A673 (cell line): ENCODE measurements around the gene NXPE4. TPM values are rescaled to one million over a fixed set of nuclear protein-coding genes. Genes with fewer than 3 reads are reported as not detected.

ENCODE experiments used
- BruUV-seq: library from RNA; stranded (reverse); fragments of 400-500 nt; replicated peaks from 2 replicates; lab custom pipeline; 2021; lab: Mats Ljungman, UMichigan
- CTCF ChIA-PET: fragments of 300-600 bp; sonication (Branson Sonifier 250); formaldehyde crosslinking; loops from one replicate; lab custom pipeline; 2022; ENCODE audit warnings: antibody characterized with exemption; lab: Charles Lee
- POLR2A ChIA-PET: fragments of 300-600 bp; sonication (Branson Sonifier 250); formaldehyde crosslinking; loops from one replicate; lab custom pipeline; 2022; ENCODE audit warnings: antibody characterized with exemption; ENCODE audit not compliant: low non-redundant PET; lab: Charles Lee
- DNase-seq: peaks from one replicate; pipeline ENCODE4 v3.0.0-alpha.2; 2015; ENCODE audit warnings: low spot score
- H3K27ac ChIP-seq: fragments of 200-600 bp; sonication (generic); 2 replicates; pipeline ENCODE4 v1.5.1; 2016; ENCODE audit warnings: mixed run types, low read depth, mild to moderate bottlenecking, mixed read lengths, antibody characterized with exemption, low read length; ENCODE audit not compliant: poor library complexity, severe bottlenecking
- H3K27me3 ChIP-seq: fragments of 200-600 bp; sonication (generic); replicated peaks from 2 replicates; pipeline ENCODE4 v1.6.1; 2017; ENCODE audit warnings: mixed run types, low read depth, mild to moderate bottlenecking, mixed read lengths, antibody characterized with exemption, low read length; ENCODE audit not compliant: insufficient read depth, poor library complexity
- H3K36me3 ChIP-seq: fragments of 200-600 bp; sonication (generic); 2 replicates; pipeline ENCODE4 v1.6.1; 2016; ENCODE audit warnings: mixed run types, mild to moderate bottlenecking, mixed read lengths, antibody characterized with exemption, low read length; ENCODE audit not compliant: insufficient read depth, poor library complexity, severe bottlenecking
- H3K4me1 ChIP-seq: fragments of 200-600 bp; sonication (generic); 2 replicates; pipeline ENCODE4 v1.6.1; 2017; ENCODE audit warnings: mixed run types, mild to moderate bottlenecking, mixed read lengths, antibody characterized with exemption, low read length; ENCODE audit not compliant: insufficient read depth, poor library complexity, severe bottlenecking
- H3K4me3 ChIP-seq: fragments of 200-600 bp; sonication (generic); 2 replicates; pipeline ENCODE4 v1.5.1; 2016; ENCODE audit warnings: low read depth, mixed run types, mild to moderate bottlenecking, mixed read lengths, low read length; ENCODE audit not compliant: poor library complexity, severe bottlenecking
- H3K9me3 ChIP-seq: fragments of 200-600 bp; sonication (generic); 2 replicates; pipeline ENCODE4 v1.6.1; 2016; ENCODE audit warnings: mixed run types, low read depth, mild to moderate bottlenecking, mixed read lengths, antibody characterized with exemption, low read length; ENCODE audit not compliant: poor library complexity, severe bottlenecking
- CTCF ChIP-seq: fragments of 300-800, 200-600 bp; sonication (generic); conservative IDR thresholded peaks from 2 replicates; pipeline ENCODE4 v1.5.1; 2017; ENCODE audit warnings: low read depth, mild to moderate bottlenecking, antibody characterized with exemption, low read length, moderate library complexity, mixed read lengths
- EZH2 ChIP-seq: fragments of 200-600 bp; sonication (generic); IDR thresholded peaks from 2 replicates; pipeline ENCODE4 v1.6.1; 2017; ENCODE audit warnings: borderline replicate concordance, low read depth, mild to moderate bottlenecking, mixed read lengths, antibody characterized with exemption, low read length; ENCODE audit not compliant: poor library complexity, severe bottlenecking
- intact Hi-C: fragments of 100-400 bp; cut with micrococcal nuclease; formaldehyde crosslinking; loops from one replicate; pipeline ENCODE4 v1.10.0; 2022; ENCODE audit not compliant: unreplicated experiment
- total RNA-seq: library from RNA; stranded (reverse); gene quantifications from 2 replicates; pipeline ENCODE4 v1.2.3, GENCODE V29; 2021

NXPE4 gene
- total RNA-seq, 1 experiment from 2014 or later = not detected

GRCh38 chr11:114624455-114625207 is 29.0 kb upstream of the NXPE4 start:
- CTCF ChIA-PET = no interaction called here
- no peak for DNase-seq
- POLR2A ChIA-PET = no interaction called here
- H3K36me3 ChIP-seq = no peaks in the 10 kb centered on the region
- H3K4me1 ChIP-seq = no peaks in the 10 kb centered on the region
- intact Hi-C loops = no loop called here
- H3K27ac ChIP-seq = no peak overlapping the region
- peaks cover 20% of the 10 kb centered on the region for H3K9me3 ChIP-seq
- BruUV-seq = no TSS peak
- no peaks in the 10 kb centered on the region for H3K27me3 ChIP-seq
- TF ChIP-seq CTCF (no peak), EZH2 (no peak)
- H3K4me3 ChIP-seq = no peak overlapping the region

- ChIA-PET POLR2A (no interaction called here), CTCF (no interaction called here)
- Histone ChIP-seq H3K4me1 (no peaks in the 10 kb centered on the region), H3K27me3 (no peaks in the 10 kb centered on the region), H3K9me3 (peaks cover 20% of the 10 kb centered on the region), H3K27ac (no peak overlapping the region), H3K36me3 (no peaks in the 10 kb centered on the region), H3K4me3 (no peak overlapping the region)
- DNase-seq = no peak
- BruUV-seq = no TSS peak
- TF ChIP-seq CTCF (no peak), EZH2 (no peak)
- intact Hi-C loops = no loop called here
Measured at GRCh38 chr11:114623720-114624119, 28.1 kb upstream of the NXPE4 start.

- ChIA-PET CTCF (no interaction called here), POLR2A (no interaction called here)
- Histone ChIP-seq H3K27ac (no peak overlapping the region), H3K9me3 (peaks cover 20% of the 10 kb centered on the region), H3K4me1 (no peaks in the 10 kb centered on the region), H3K4me3 (no peak overlapping the region), H3K36me3 (no peaks in the 10 kb centered on the region), H3K27me3 (no peaks in the 10 kb centered on the region)
- TF ChIP-seq EZH2 (no peak), CTCF (no peak)
- no TSS peak for BruUV-seq
- no peak for DNase-seq
- intact Hi-C loops = no loop called here
Measured at GRCh38 chr11:114622858-114623257, 27.3 kb upstream of the NXPE4 start.
